CD4-positive, alpha-beta T cell treated with Interleukin-6 at 100 ng/mL for 8 hours (primary cell): Measurements from ENCODE around the gene VCAN.

ENCODE experiments used
- DNase-seq: peaks from one replicate; pipeline ENCODE4 v3.0.0-alpha.2; 2020; ENCODE audit warnings: mixed read lengths, low spot score

Gene VCAN

GRCh38 chr5:83538786-83539462, 67.4 kb downstream of the VCAN start:
- DNase-seq, result no peak

- DNase-seq, result no peak
These were observed 67.9 kb downstream of the VCAN start for GRCh38 chr5:83539463-83539790.

- no peak for DNase-seq
These were observed 68.6 kb downstream of the VCAN start for GRCh38 chr5:83540105-83540504.

GRCh38 chr5:83540783-83541182, 69.2 kb downstream of the VCAN start:
- DNase-seq, result no peak

- no peak for DNase-seq
These were observed 71.3 kb downstream of the VCAN start for GRCh38 chr5:83542839-83543238.

GRCh38 chr5:83543898-83544297, 72.4 kb downstream of the VCAN start:
- no peak for DNase-seq

GRCh38 chr5:83547161-83547560, 75.6 kb downstream of the VCAN start:
- no peak for DNase-seq

- no peak for DNase-seq
These were observed 76.3 kb downstream of the VCAN start for GRCh38 chr5:83547889-83548288.

- no peak for DNase-seq
These were observed 77.0 kb downstream of the VCAN start for GRCh38 chr5:83548581-83548980.

- no peak for DNase-seq
These were observed 77.5 kb downstream of the VCAN start for GRCh38 chr5:83549076-83549475.

GRCh38 chr5:83549674-83550073, 78.1 kb downstream of the VCAN start:
- DNase-seq, result no peak

GRCh38 chr5:83551821-83552220, 80.3 kb downstream of the VCAN start:
- no peak for DNase-seq

GRCh38 chr5:83552275-83552674, 80.7 kb downstream of the VCAN start:
- DNase-seq, result no peak

GRCh38 chr5:83553000-83553486, 81.5 kb downstream of the VCAN start:
- no peak for DNase-seq

- no peak for DNase-seq
These were observed 82.6 kb downstream of the VCAN start for GRCh38 chr5:83554133-83554532.

- no peak for DNase-seq
These were observed 83.1 kb downstream of the VCAN start for GRCh38 chr5:83554686-83555085.

- DNase-seq, result no peak
These were observed 83.7 kb downstream of the VCAN start for GRCh38 chr5:83555263-83555662.

- DNase-seq, result no peak
These were observed 84.6 kb downstream of the VCAN start for GRCh38 chr5:83556190-83556589.

- no peak for DNase-seq
These were observed 87.7 kb downstream of the VCAN start for GRCh38 chr5:83559118-83559785.

- DNase-seq, result no peak
These were observed 90.6 kb downstream of the VCAN start for GRCh38 chr5:83562071-83562606.

- DNase-seq, result no peak
These were observed 91.4 kb downstream of the VCAN start for GRCh38 chr5:83562791-83563557.

GRCh38 chr5:83563631-83564030, 92.1 kb downstream of the VCAN start:
- no peak for DNase-seq
